Mucosa of rectum (tissue), 2 donors: Measurements from ENCODE around the gene AKIRIN2.
A peak's percentile ranks its signal among the peaks of the same experiment; 100 is the strongest.
"Not testable (repeated sequence)": the region's sequence is repeated elsewhere in the genome, so short reads cannot be mapped to it uniquely, and the experiment has no call there.

Source experiments
- H3K27ac ChIP-seq, 2 donors: one replicate each; pipeline ENCODE4 v1.7.0; 2013; ENCODE audit warnings: inconsistent platforms in 2 of 2, low read depth in 2 of 2, low read length in 2 of 2
- H3K27me3 ChIP-seq, 2 donors: one replicate each; pipeline ENCODE4 v1.7.0; 2013; ENCODE audit warnings: low read length in 2 of 2; ENCODE audit not compliant: control insufficient read depth in 2 of 2, insufficient read depth in 2 of 2
- H3K36me3 ChIP-seq, 2 donors: one replicate each; pipeline ENCODE4 v1.7.0; 2013; ENCODE audit warnings: low read length in 2 of 2; ENCODE audit not compliant: control insufficient read depth in 2 of 2, insufficient read depth in 2 of 2
- H3K4me1 ChIP-seq, 2 donors: one replicate each; pipeline ENCODE4 v1.7.0; 2013; ENCODE audit warnings: low read length in 2 of 2, mild to moderate bottlenecking in 1 of 2; ENCODE audit not compliant: control insufficient read depth in 2 of 2, insufficient read depth in 2 of 2
- H3K4me3 ChIP-seq, 2 donors: one replicate each; pipeline ENCODE4 v1.7.0; 2013; ENCODE audit warnings: low read length in 2 of 2
- H3K9ac ChIP-seq, 2 donors: one replicate each; pipeline ENCODE4 v1.7.0; 2013; ENCODE audit warnings: low read length in 2 of 2, low read depth in 1 of 2, mild to moderate bottlenecking in 1 of 2
- H3K9me3 ChIP-seq, 2 donors: one replicate each; pipeline ENCODE4 v1.7.0; 2013; ENCODE audit warnings: low read length in 2 of 2; ENCODE audit not compliant: control insufficient read depth in 2 of 2
- donor health status: healthy.
- donor health status: Normal muscosa, but diverticular disease.

The AKIRIN2 gene

DNA sequence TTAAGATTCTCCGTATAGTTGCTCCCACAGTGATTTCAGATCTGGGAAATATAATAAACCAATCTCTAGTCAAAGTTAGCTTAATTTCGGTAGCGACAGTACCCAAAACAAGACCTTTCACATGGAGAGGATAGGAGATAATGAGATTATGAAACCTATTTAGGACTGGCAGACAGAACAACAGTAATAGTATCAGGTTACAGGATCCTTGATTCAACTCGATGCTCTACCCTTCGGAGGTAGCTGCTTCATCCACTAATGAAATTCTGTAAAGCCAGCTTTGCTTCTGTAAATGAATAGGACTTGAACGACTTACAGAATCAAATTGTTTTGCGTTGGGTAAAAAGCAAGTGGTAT is 534 bp upstream of the AKIRIN2 start:
- H3K27ac ChIP-seq, result peak overlapping the region; percentile 93 to 99
- H3K9me3 ChIP-seq, result no peaks in the 10 kb centered on the region
- H3K27me3 ChIP-seq, result no peaks in the 10 kb centered on the region
- peaks cover 9 to 15% of the 10 kb centered on the region in 2 donors for H3K4me1 ChIP-seq
- H3K36me3 ChIP-seq, result no peaks in the 10 kb centered on the region
- H3K4me3 ChIP-seq, result peak overlapping the region; percentile 85 to 89
- peak overlapping the region; percentile 83 to 99 for H3K9ac ChIP-seq

DNA sequence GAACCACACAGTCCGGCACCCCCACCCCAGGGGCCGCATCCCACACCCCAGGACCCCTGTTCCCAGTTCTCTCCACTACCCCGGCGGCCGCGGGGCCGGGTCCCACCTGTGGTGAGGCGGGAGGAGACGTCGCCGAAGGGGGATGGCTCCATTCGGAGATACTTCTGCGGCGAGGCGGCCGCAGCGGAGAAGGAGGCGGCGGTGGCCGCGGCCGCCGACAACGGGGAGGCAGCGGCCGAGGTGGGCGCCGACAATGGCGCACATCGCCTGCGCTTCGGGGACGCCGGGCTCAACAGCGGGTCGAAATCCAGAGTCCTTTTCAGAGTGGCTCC is 723 bp downstream of the AKIRIN2 start:
- no peaks in the 10 kb centered on the region for H3K9me3 ChIP-seq
- no peaks in the 10 kb centered on the region for H3K27me3 ChIP-seq
- H3K4me3 ChIP-seq, result peak overlapping the region; percentile 89 to 93
- peak overlapping the region; percentile 98 to 99 for H3K27ac ChIP-seq
- H3K4me1 ChIP-seq, result peaks cover 10 to 17% of the 10 kb centered on the region in 2 donors
- H3K36me3 ChIP-seq, result no peaks in the 10 kb centered on the region
- peak overlapping the region; percentile 89 to 99 for H3K9ac ChIP-seq

DNA sequence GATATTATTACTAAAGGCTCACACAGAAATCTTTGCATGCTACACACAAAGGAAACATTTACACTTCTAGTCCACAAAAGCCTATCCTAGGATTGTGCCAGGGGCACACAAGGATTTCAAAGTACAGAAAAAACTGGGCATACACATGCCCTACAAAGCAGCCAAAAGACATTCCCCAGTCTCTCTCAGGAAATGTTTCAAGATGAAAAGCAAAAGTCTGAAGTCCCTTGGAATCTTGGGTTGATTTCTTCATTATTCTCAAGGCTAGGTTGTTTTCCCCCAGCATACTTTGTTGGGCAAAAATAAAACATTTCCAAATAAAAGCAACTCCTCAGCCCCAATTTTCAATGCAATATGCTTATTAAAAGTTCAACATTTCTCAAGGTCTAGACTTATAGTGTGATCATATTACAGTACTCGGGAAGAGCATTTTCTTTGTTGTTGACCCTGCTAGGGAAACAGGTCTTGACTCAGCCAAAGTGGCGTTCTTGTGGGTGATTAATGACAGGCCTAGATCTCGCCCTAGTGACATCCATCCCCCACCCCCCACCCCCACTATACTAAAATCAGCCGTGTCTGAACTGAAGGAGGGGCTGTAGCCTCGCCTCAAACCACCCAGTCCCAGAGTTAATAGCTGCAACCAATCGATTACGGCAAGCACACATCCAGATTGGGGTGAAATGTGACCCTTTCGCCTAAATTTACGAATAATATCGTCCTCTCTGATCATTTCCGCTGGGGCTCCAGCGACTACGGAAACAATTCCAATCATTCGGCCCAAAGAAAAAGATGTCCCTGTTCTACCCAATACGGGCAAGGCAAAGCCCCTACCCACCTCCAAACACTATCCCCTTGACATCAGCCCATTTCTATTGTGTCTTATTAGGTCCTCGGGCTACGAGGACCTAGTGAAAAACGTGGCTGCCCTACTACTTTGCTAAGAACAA is 1.4 kb downstream of the AKIRIN2 start:
- H3K27ac ChIP-seq, result peak overlapping the region; percentile 98 to 99
- no peaks in the 10 kb centered on the region for H3K27me3 ChIP-seq
- peak overlapping the region; percentile 89 to 99 for H3K9ac ChIP-seq
- no peaks in the 10 kb centered on the region for H3K36me3 ChIP-seq
- no peaks in the 10 kb centered on the region for H3K9me3 ChIP-seq
- peaks cover 10 to 17% of the 10 kb centered on the region in 2 donors for H3K4me1 ChIP-seq
- peak overlapping the region; percentile 89 to 93 for H3K4me3 ChIP-seq

DNA sequence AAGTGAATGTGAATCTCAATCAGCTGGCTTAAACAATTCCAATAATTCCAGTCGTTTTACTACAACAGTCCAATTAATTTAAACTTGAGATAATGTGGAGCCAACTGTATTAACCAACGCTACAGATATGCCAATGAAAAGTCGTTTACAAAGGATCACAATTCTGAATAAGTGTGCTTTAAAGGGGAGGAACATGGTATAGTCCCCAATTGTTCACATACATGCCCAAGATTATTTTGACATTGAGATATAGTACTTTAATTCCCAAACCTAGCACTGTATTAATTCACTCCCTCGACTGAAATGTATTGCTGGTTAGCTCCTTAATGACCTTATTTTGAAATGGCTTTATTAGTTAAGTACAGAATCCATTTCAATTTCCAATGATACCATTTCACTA is 2.5 kb downstream of the AKIRIN2 start:
- Histone ChIP-seq H3K9me3 (no peaks in the 10 kb centered on the region), H3K9ac (peak overlapping the region; percentile 42 to 99), H3K27me3 (no peaks in the 10 kb centered on the region), H3K27ac (peak overlapping the region; percentile 4 to 34), H3K4me3 (peak overlapping the region; percentile 89 to 93), H3K36me3 (no peaks in the 10 kb centered on the region), H3K4me1 (peaks cover 10 to 17% of the 10 kb centered on the region in 2 donors)

DNA sequence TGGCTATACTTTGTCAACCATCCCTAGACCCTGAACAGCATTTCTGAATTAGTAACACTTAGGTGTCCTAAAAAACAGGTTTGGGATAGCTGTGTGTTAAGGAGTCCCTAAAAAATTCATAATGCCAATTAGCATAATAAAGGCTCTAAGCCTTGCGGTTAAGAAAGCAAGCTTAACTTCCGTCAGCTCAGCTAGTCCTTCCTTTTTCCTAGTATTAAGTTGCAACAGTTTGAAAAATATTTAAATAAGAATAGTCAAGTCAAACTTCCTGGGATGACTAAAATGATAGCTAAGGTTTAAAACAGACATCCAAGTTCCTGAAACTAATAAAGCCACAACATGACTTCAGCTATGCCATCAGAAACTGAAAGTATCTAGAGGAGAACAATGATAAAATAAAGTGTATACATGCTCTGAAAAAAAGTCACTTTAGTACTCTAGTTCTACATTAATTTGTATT is 3.5 kb downstream of the AKIRIN2 start:
- no peaks in the 10 kb centered on the region for H3K36me3 ChIP-seq
- H3K27ac ChIP-seq, result peak overlapping the region; percentile 4 to 59
- peaks cover 10 to 25% of the 10 kb centered on the region in 2 donors for H3K4me1 ChIP-seq
- no peaks in the 10 kb centered on the region for H3K27me3 ChIP-seq
- peak overlapping the region in 1 of 2 donors; percentile 43 for H3K9ac ChIP-seq
- no peaks in the 10 kb centered on the region for H3K9me3 ChIP-seq
- peak overlapping the region; percentile 89 to 93 for H3K4me3 ChIP-seq

DNA sequence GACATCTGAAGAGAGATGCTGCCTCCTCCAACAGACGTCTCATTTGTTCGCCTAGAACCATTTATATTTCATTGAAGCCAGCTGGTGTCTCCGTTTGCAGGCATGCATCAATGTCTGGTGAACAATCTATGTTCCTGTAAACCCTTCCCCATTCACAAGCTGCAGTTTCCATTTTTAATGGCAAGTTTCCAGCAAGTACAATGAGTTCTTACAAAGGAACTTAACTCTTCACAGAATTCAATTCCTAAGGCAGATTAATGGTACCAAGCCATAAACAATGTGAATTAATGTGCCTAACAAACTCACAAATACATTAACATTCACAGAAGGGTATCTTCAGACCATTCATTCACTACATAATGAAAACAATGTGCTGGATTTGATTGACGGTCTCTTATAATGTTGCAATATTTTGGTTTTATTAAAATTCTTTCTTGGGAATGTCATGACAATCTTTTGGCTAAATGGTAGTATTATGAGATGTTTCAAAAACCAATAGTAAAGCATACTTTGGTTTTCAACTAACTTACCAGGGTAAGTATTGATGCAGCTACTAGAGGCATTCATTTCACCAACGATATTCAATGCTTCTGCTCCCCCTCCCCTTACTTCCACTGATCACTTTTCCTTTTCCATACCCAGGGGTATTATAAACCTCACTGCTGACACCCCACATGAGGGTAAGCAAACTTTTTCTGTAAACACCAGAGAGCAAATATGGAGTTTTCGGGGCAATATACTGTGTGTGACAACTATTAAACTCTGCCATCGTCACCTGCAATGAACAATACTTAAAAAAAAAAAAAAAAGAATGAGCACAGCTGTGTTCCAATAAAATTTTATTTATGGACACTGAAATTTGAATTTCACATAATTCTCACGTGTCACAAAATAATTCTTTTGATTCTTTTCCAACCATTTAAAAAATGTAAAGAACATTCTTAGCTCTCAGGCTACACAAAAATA is 4.2 kb downstream of the AKIRIN2 start:
- Histone ChIP-seq H3K9ac (peak overlapping the region in 1 of 2 donors; percentile 17), H3K4me1 (peaks cover 10 to 24% of the 10 kb centered on the region in 2 donors), H3K27ac (peak overlapping the region in 1 of 2 donors; percentile 59)

DNA sequence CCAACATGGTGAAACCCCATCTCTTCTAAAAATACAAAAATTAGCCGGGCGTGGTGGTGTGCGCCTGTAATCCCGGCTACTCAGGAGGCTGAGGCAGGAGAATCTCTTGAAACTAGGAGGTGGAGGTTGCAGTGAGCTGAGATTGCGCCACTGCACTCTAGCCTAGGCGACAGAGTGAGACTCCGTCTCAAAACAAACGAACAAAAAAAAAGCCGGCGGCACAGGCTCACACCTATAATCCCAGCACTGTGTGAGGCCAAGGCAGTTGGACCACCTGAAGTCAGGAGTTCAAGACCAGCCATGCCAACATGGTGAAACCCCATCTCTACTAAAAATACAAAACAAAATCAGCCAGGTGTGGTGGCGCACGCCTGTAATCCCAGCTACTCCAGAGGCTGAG is 5.2 kb downstream of the AKIRIN2 start:
- H3K27ac ChIP-seq, H3K9ac ChIP-seq, H3K9me3 ChIP-seq, H3K27me3 ChIP-seq, H3K4me3 ChIP-seq, H3K36me3 ChIP-seq: not testable (repeated sequence)
- H3K4me1 ChIP-seq, result peaks cover 13 to 22% of the 10 kb centered on the region in 2 donors

More for the DNA sequence above, 4.2 kb downstream of the AKIRIN2 start:
- H3K36me3 ChIP-seq, result no peaks in the 10 kb centered on the region
- peak overlapping the region; percentile 89 to 93 for H3K4me3 ChIP-seq
- no peaks in the 10 kb centered on the region for H3K27me3 ChIP-seq
- H3K9me3 ChIP-seq, result no peaks in the 10 kb centered on the region

DNA sequence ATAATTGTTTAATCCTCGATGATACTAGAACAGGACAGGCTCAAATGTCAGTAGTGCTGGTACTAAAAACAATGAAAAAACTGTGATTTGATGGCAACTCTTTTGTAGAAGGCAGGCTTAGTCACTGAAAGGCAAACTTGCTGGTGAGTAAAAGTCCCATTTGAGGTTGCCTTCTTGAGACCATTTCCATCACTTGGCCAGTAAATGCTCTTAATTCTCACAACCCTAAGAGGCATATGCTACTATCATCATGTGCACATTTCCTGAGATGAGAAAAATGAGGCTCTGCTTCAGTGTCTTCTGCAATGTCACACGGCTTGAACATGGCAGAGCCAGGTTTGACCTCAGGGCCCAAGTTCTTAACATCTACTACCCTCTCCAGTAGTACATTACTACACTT is 9.9 kb downstream of the AKIRIN2 start:
- Histone ChIP-seq H3K9me3 (no peaks in the 10 kb centered on the region), H3K36me3 (peaks cover 0 to 2% of the 10 kb centered on the region in 2 donors), H3K27ac (no peak overlapping the region), H3K4me3 (no peak overlapping the region), H3K4me1 (peaks cover 2 to 21% of the 10 kb centered on the region in 2 donors), H3K27me3 (no peaks in the 10 kb centered on the region), H3K9ac (no peak overlapping the region)

DNA sequence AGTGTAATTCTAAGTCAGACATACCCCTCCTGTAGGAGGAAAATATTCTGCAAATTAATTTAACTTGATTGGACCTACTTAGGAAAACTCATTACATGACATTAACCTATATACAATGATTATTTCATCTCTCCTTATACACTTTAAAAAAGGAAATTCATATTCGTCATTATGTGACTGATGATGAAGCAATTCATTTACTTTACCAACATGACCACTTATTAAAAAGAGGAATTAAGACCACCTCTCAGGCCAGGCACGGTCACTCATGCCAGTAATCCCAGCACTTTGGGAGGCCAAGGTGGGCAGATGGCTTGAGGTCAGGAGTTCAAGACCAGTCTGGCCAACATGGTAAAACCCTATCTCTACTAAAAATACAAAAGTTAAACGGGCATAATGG is 11.6 kb downstream of the AKIRIN2 start:
- no peaks in the 10 kb centered on the region for H3K9me3 ChIP-seq
- no peak overlapping the region for H3K27ac ChIP-seq
- H3K4me1 ChIP-seq, result peaks cover 2 to 21% of the 10 kb centered on the region in 2 donors
- H3K4me3 ChIP-seq, result no peak overlapping the region
- H3K36me3 ChIP-seq, result peaks cover 0 to 2% of the 10 kb centered on the region in 2 donors
- no peaks in the 10 kb centered on the region for H3K27me3 ChIP-seq
- H3K9ac ChIP-seq, result no peak overlapping the region
